ENCODE data around the gene NFKBIE. TPM values are rescaled to one million over a fixed set of nuclear protein-coding genes. Genes with fewer than 3 reads are reported as not detected.

The NFKBIE gene
- total and polyA plus RNA-seq, 2 of the 13 experiments (the other 11 are each of a cell fraction or from before 2014, with no cell fraction given), result 6.7 to 14.5 TPM

DNA sequence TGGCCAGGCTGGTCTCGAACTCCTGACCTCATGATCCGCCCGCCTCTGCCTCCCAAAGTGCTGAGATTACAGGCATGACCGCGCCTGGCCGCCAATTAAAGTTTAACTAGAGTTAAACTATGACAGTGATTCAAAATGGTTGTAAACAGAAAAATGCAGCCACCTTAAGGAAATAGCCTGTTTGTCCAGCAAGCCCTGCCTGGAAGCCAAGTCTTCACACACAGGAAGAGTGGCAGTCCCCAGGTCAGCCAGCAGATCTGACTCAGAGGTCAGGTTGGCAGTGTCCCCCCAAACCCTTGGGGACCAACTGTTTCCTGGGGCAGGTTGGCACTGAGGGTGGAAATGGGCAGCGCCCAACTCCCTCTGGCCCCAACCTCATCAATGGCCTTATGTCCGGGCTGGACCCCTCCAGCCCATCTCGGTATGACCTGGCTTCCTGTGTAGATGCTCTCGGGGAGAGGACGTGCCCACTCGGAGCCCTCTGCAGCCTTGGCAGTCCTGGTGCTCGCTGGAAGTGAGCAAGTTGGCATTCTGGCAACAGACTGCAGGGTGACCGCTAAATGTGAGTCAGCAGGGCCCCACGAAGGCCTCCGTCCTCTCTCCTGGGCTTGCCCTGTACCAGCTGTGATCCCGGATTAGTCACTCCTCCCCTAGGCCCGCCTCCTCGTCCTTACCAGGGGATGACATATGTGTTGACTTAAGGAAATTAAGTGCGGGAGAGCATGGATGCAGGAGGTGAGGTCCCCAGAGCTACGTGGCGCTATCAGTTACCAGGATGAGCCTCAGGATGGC, 28.1 kb downstream of the NFKBIE start:
- intact Hi-C loops (cut with micrococcal nuclease; ENCODE audit: unreplicated experiment), result loop anchor here (5.0 kb wide), 1 partner anchor 125 kb away; no protein-coding TSS in a partner anchor
- Histone ChIP-seq H3K27me3 (ENCODE audit: control insufficient read depth in 1 of 2, insufficient read depth in 2 of 2, low read length in 2 of 2) (no peaks in the 10 kb centered on the region), H3K4me1 (ENCODE audit: insufficient read depth, low read length) (peaks cover 62% of the 10 kb centered on the region), H3K27ac (ENCODE audit: extremely low read length, insufficient read depth, low read length) (peak overlapping the region; percentile 57), H3K36me3 (replicated peaks in 1 of 2; ENCODE audit: control insufficient read depth in 1 of 2, insufficient read depth in 2 of 2, low read length in 2 of 2) (peaks cover under 1 to 8% of the 10 kb centered on the region in 2 experiments), H3K79me2 (ENCODE audit: insufficient read depth, low read length) (no peaks in the 10 kb centered on the region), H3K9me3 (ENCODE audit: low read length) (no peaks in the 10 kb centered on the region), H2AFZ (ENCODE audit: low read length) (no peak overlapping the region), H4K20me1 (ENCODE audit: insufficient read depth, low read length) (no peaks in the 10 kb centered on the region), H3K4me2 (ENCODE audit: low read depth, low read length) (peak overlapping the region; percentile 90), H3K9ac (ENCODE audit: insufficient read depth, low read depth, low read length) (peak overlapping the region; percentile 63), H3K4me3 (replicated peaks in 1 of 3; ENCODE audit: insufficient read depth in 1 of 3, low read depth in 2 of 3, low read length in 3 of 3) (peak overlapping the region; percentile 53 to 78 (median 60); a peak in 5 of 6 replicates)
- peak; percentile 90 for FAIRE-seq
- ChIA-PET CTCF (ENCODE audit: low intra/inter-chr PET ratio, low total read pairs) (interaction anchor here (1.3 to 5.3 kb wide), 3 partner anchors 64 to 141 kb away, joined by 3 to 36 read pairs (median 12); no protein-coding TSS in a partner anchor), POLR2A (interaction anchor here (0.7 to 3.7 kb wide), 18 partner anchors 9 to 522 kb away, joined by 3 to 62 read pairs (median 4); partner anchors contain the start of genes HSP90AB1, MYMX and SLC29A1)
- 24% methylated on average over 17 of the region's 22 CpGs for whole genome bisulfite sequencing (ENCODE audit: low lambda C conversion rate)
- TSS peak; percentile 96 for BruUV-seq (replicated peaks)
- in situ Hi-C loops (cut with HindIII; ENCODE audit: extremely low pct_ligation_motif_present, low pct_unique_long_range_greater_than_20kb), result loop anchor here (5.0 kb wide), 1 partner anchor 135 kb away; no protein-coding TSS in a partner anchor
- ATAC-seq, result peak; percentile 89
- peak; percentile 98 for DNase-seq (ENCODE audit: low spot score)
- TF ChIP-seq, protein P1, sequence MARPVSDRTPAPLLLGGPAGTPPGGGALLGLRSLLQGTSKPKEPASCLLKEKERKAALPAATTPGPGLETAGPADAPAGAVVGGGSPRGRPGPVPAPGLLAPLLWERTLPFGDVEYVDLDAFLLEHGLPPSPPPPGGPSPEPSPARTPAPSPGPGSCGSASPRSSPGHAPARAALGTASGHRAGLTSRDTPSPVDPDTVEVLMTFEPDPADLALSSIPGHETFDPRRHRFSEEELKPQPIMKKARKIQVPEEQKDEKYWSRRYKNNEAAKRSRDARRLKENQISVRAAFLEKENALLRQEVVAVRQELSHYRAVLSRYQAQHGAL (CRISPR knock-in tag; IDR thresholded peaks at IDR 0.05; ENCODE audit: not compliant biosample characterization), result no peak
- no peak for TF ChIP-seq ZNF773 (CRISPR knock-in tag; IDR thresholded peaks at IDR 0.05; ENCODE audit: borderline replicate concordance)
- no peak for TF ChIP-seq ELF4 (CRISPR knock-in tag; IDR thresholded peaks at IDR 0.05; ENCODE audit: borderline replicate concordance)
- no peak for TF ChIP-seq ZNF430 (CRISPR knock-in tag; IDR thresholded peaks at IDR 0.05)
- TF ChIP-seq MATR3 (CRISPR knock-in tag; IDR thresholded peaks at IDR 0.05), result no peak
- TF ChIP-seq KLF9 (CRISPR knock-in tag; IDR thresholded peaks at IDR 0.05; ENCODE audit: low read depth), result no peak
- TF ChIP-seq, protein P2, sequence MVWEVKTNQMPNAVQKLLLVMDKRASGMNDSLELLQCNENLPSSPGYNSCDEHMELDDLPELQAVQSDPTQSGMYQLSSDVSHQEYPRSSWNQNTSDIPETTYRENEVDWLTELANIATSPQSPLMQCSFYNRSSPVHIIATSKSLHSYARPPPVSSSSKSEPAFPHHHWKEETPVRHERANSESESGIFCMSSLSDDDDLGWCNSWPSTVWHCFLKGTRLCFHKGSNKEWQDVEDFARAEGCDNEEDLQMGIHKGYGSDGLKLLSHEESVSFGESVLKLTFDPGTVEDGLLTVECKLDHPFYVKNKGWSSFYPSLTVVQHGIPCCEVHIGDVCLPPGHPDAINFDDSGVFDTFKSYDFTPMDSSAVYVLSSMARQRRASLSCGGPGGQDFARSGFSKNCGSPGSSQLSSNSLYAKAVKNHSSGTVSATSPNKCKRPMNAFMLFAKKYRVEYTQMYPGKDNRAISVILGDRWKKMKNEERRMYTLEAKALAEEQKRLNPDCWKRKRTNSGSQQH (CRISPR knock-in tag; IDR thresholded peaks at IDR 0.05; ENCODE audit: low read depth), result no peak
- no peak for TF ChIP-seq KLF13 (CRISPR knock-in tag; IDR thresholded peaks at IDR 0.05)
- 0 out of 2 replicates have a peak, but pooled peaks have one; percentile 16 for TF ChIP-seq ZNF644 (CRISPR knock-in tag; IDR thresholded peaks at IDR 0.05; ENCODE audit: low read depth)
- TF ChIP-seq, protein P3, sequence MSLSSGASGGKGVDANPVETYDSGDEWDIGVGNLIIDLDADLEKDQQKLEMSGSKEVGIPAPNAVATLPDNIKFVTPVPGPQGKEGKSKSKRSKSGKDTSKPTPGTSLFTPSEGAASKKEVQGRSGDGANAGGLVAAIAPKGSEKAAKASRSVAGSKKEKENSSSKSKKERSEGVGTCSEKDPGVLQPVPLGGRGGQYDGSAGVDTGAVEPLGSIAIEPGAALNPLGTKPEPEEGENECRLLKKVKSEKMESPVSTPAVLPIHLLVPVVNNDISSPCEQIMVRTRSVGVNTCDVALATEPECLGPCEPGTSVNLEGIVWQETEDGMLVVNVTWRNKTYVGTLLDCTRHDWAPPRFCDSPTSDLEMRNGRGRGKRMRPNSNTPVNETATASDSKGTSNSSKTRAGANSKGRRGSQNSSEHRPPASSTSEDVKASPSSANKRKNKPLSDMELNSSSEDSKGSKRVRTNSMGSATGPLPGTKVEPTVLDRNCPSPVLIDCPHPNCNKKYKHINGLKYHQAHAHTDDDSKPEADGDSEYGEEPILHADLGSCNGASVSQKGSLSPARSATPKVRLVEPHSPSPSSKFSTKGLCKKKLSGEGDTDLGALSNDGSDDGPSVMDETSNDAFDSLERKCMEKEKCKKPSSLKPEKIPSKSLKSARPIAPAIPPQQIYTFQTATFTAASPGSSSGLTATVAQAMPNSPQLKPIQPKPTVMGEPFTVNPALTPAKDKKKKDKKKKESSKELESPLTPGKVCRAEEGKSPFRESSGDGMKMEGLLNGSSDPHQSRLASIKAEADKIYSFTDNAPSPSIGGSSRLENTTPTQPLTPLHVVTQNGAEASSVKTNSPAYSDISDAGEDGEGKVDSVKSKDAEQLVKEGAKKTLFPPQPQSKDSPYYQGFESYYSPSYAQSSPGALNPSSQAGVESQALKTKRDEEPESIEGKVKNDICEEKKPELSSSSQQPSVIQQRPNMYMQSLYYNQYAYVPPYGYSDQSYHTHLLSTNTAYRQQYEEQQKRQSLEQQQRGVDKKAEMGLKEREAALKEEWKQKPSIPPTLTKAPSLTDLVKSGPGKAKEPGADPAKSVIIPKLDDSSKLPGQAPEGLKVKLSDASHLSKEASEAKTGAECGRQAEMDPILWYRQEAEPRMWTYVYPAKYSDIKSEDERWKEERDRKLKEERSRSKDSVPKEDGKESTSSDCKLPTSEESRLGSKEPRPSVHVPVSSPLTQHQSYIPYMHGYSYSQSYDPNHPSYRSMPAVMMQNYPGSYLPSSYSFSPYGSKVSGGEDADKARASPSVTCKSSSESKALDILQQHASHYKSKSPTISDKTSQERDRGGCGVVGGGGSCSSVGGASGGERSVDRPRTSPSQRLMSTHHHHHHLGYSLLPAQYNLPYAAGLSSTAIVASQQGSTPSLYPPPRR (CRISPR knock-in tag; IDR thresholded peaks at IDR 0.05; ENCODE audit: borderline replicate concordance), result no peak; the same call in 1 of the 2 replicates
- no peak for TF ChIP-seq ZSCAN25 (CRISPR knock-in tag; IDR thresholded peaks at IDR 0.05)
- TF ChIP-seq, protein P4, sequence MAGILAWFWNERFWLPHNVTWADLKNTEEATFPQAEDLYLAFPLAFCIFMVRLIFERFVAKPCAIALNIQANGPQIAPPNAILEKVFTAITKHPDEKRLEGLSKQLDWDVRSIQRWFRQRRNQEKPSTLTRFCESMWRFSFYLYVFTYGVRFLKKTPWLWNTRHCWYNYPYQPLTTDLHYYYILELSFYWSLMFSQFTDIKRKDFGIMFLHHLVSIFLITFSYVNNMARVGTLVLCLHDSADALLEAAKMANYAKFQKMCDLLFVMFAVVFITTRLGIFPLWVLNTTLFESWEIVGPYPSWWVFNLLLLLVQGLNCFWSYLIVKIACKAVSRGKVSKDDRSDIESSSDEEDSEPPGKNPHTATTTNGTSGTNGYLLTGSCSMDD (CRISPR knock-in tag; IDR thresholded peaks at IDR 0.05), result no peak
- TF ChIP-seq KDM3A (CRISPR knock-in tag; IDR thresholded peaks at IDR 0.05; ENCODE audit: low read depth), result no peak
- no peak for TF ChIP-seq PRMT3 (CRISPR knock-in tag; IDR thresholded peaks at IDR 0.05; ENCODE audit: borderline replicate concordance, low read depth)

Measured in HepG2 (cell line).